K562 (cell line): ENCODE measurements around the gene GCN1. TPM values are rescaled to one million over a fixed set of nuclear protein-coding genes. Genes with fewer than 3 reads are reported as not detected.

Source experiments
- ATAC-seq: fragments of 200-7000 bp; cut with Tn5 transposase; 3 replicates; pipeline ENCODE4 v1.9.1; 2020; ENCODE audit warnings: moderate library complexity
- BruUV-seq: library from RNA; stranded (reverse); fragments of 400-500 nt; replicated peaks from 2 replicates; lab custom pipeline; 2021; lab: Mats Ljungman, UMichigan
- CTCF ChIA-PET: fragments of 300-600 bp; formaldehyde crosslinking; extraction: SDS; loops from one replicate; lab custom pipeline; 2021; ENCODE audit warnings: low intra/inter-chr PET ratio; lab: Yijun Ruan, JAX
- POLR2A ChIA-PET: fragments of 300-600, 350-650 bp; sonication (Branson Sonifier 250); formaldehyde crosslinking; extraction: SDS; loops from one replicate; lab custom pipeline; 2021; ENCODE audit warnings: antibody characterized with exemption, inconsistent platforms; lab: Yijun Ruan, JAX
- DNase-seq, 4 experiments: peaks; one replicate each; pipeline versions ENCODE4 v3.0.0 to v3.0.0-alpha.2; 2011 to 2018; ENCODE audit warnings: low spot score in 3 of 4, mixed read lengths in 3 of 4; ENCODE audit errors: extremely low read depth in 1 of 4
- FAIRE-seq: peaks from 2 replicates; lab custom pipeline; 2011; peaks lifted over from hg19 to GRCh38; lab: Jason Lieb, UNC
- H2AFZ ChIP-seq: 2 replicates; pipeline ENCODE4 v1.6.0; 2011; ENCODE audit warnings: low read depth, low read length, control low read depth, inconsistent platforms
- H3K27ac ChIP-seq: fragments of 200-600 bp; 3 replicates; pipeline ENCODE4 v1.8.0; 2011; ENCODE audit warnings: low read depth, mild to moderate bottlenecking, control low read depth, inconsistent platforms, low read length, moderate library complexity, mixed read lengths; ENCODE audit errors: extremely low read depth
- H3K27me3 ChIP-seq, 2 experiments: fragments of 300-600 bp in 1 of 2; 2 replicates in 1 of 2; 3 replicates in 1 of 2; pipeline versions ENCODE4 v1.6.0 to v1.8.0; 2011; ENCODE audit warnings: inconsistent platforms in 2 of 2, low read length in 2 of 2, mild to moderate bottlenecking in 1 of 2, mixed read lengths in 1 of 2, moderate library complexity in 1 of 2; ENCODE audit not compliant: control insufficient read depth in 2 of 2, insufficient read depth in 2 of 2
- H3K36me3 ChIP-seq: fragments of 300-600 bp; 3 replicates; pipeline ENCODE4 v1.8.0; 2011; ENCODE audit warnings: mild to moderate bottlenecking, low read length, inconsistent platforms; ENCODE audit not compliant: control insufficient read depth, insufficient read depth
- H3K4me1 ChIP-seq, 2 experiments: fragments of 200-600 bp in 1 of 2; replicated peaks in 1 of 2; 2 replicates in 1 of 2; 3 replicates in 1 of 2; pipeline versions ENCODE4 v1.5.1 to v1.8.0; 2011; ENCODE audit warnings: inconsistent platforms in 2 of 2, low read length in 2 of 2, mild to moderate bottlenecking in 1 of 2, mixed read lengths in 1 of 2, moderate library complexity in 1 of 2; ENCODE audit not compliant: control insufficient read depth in 2 of 2, insufficient read depth in 2 of 2
- H3K4me2 ChIP-seq: 2 replicates; pipeline ENCODE4 v1.6.1; 2011; ENCODE audit warnings: low read length, control low read depth, inconsistent platforms, mixed read lengths; ENCODE audit not compliant: insufficient read depth
- H3K4me3 ChIP-seq: fragments of 200-600 bp; sonication (generic), shearing (Covaris generic); 2 replicates; pipeline ENCODE4 v1.5.1; 2016; ENCODE audit warnings: control low read depth, inconsistent platforms
- H3K79me2 ChIP-seq: fragments of 200-600 bp; 3 replicates; pipeline ENCODE4 v1.8.0; 2011; ENCODE audit warnings: low read length, inconsistent platforms; ENCODE audit not compliant: control insufficient read depth, insufficient read depth
- H3K9ac ChIP-seq, 2 experiments: 2 replicates each; pipeline versions ENCODE4 v1.6.0 to v1.6.1; 2011; ENCODE audit warnings: low read depth in 2 of 2, low read length in 2 of 2, control low read depth in 1 of 2, inconsistent platforms in 1 of 2, mild to moderate bottlenecking in 1 of 2, mixed read lengths in 1 of 2; ENCODE audit not compliant: insufficient read depth in 1 of 2
- H3K9me1 ChIP-seq: one replicate; pipeline ENCODE4 v1.6.0; 2011; ENCODE audit warnings: inconsistent platforms, mild to moderate bottlenecking, low read length, moderate library complexity; ENCODE audit not compliant: control insufficient read depth, insufficient read depth
- H3K9me3 ChIP-seq: replicated peaks from 2 replicates; pipeline ENCODE4 v1.5.1; 2011; ENCODE audit warnings: low read depth, low read length, inconsistent platforms; ENCODE audit not compliant: control insufficient read depth, insufficient read depth
- H4K20me1 ChIP-seq: replicated peaks from 2 replicates; pipeline ENCODE4 v1.6.1; 2011; ENCODE audit warnings: low read length, inconsistent platforms, mixed read lengths; ENCODE audit not compliant: control insufficient read depth, insufficient read depth
- BCLAF1 ChIP-seq, 2 experiments: fragments of 450-650 bp in 1 of 2; IDR thresholded peaks; 2 replicates each; pipeline ENCODE4 v1.6.1; 2011 to 2017; ENCODE audit warnings: low read depth in 2 of 2, antibody characterized with exemption in 1 of 2, borderline replicate concordance in 1 of 2, low read length in 1 of 2, mild to moderate bottlenecking in 1 of 2, mixed read lengths in 1 of 2; ENCODE audit not compliant: control insufficient read depth in 1 of 2
- ERF ChIP-seq: fragments of 450-650 bp; formaldehyde crosslinking; IDR thresholded peaks from 2 replicates; pipeline ENCODE4 v1.4.0; 2020; ENCODE audit warnings: mild to moderate bottlenecking, mixed read lengths
- ILF3 ChIP-seq: fragments of 450-650 bp; IDR thresholded peaks from 2 replicates; pipeline ENCODE4 v1.6.1; 2018; ENCODE audit warnings: antibody characterized with exemption, mild to moderate bottlenecking, moderate library complexity, borderline replicate concordance
- POLR2A ChIP-seq: fragments of 450-650 bp; conservative IDR thresholded peaks from 2 replicates; pipeline ENCODE4 v1.6.1; 2016
- POLR2AphosphoS5 ChIP-seq: IDR thresholded peaks from 2 replicates; pipeline ENCODE4 v1.6.1; 2011; ENCODE audit warnings: mild to moderate bottlenecking, low read depth, low read length, moderate library complexity; ENCODE audit not compliant: control insufficient read depth, insufficient read depth
- POLR2G ChIP-seq: fragments of 200-400 bp; formaldehyde crosslinking; IDR thresholded peaks from 2 replicates; pipeline ENCODE4 v1.6.1; 2017; ENCODE audit warnings: low read depth, mild to moderate bottlenecking, antibody characterized with exemption, low read length, moderate library complexity
- SUPT5H ChIP-seq: fragments of 450-650 bp; IDR thresholded peaks from 2 replicates; pipeline ENCODE4 v1.6.1; 2016
- ZNF143 ChIP-seq: sonication (generic); formaldehyde crosslinking; IDR thresholded peaks from 2 replicates; pipeline ENCODE4 v1.9.0; 2022; ENCODE audit warnings: mild to moderate bottlenecking, missing genetic modification reagents
- ZNF780A ChIP-seq: fragments of 250-450 bp; sonication (Bioruptor Pico); IDR thresholded peaks from 2 replicates; pipeline ENCODE4 v1.5.0; 2021; ENCODE audit warnings: mild to moderate bottlenecking
- WGBS: fragments of 100-300 bp; shearing (Covaris generic); methylation state at CpG from one replicate; pipeline ENCODE4 v1.1.6; 2016; ENCODE audit warnings: low coverage, mixed read lengths; ENCODE audit not compliant: insufficient coverage; ENCODE audit errors: missing lambda C conversion rate; 5-methylcytosine and 5-hydroxymethylcytosine counted together
- in situ Hi-C: fragments of 300-500 bp; cut with MboI; formaldehyde crosslinking; loops from 4 replicates; pipeline ENCODE4 v1.15.0; 2018; ENCODE audit warnings: inconsistent platforms, mixed read lengths
- intact Hi-C: fragments of 100-400 bp; cut with micrococcal nuclease; formaldehyde crosslinking; loops from 2 replicates; pipeline ENCODE4 v1.14.2; 2022
- polyA plus RNA-seq, 8 experiments: library from polyadenylated mRNA; depleted of rRNA in 4 of 8; stranded (reverse) in 5 of 8; unstranded in 3 of 8; fragments of >200 nt; fragmentation: Nextera tagmentation in 2 of 8; fragmentation: Illumina TruSeq in 1 of 8; extraction: Ambion mirVana in 2 of 8; extraction: Trizol in 1 of 8; gene quantifications; 2 replicates each; pipeline versions ENCODE4 v1.2.1 to v1.2.3, GENCODE V29; 2011 to 2014; ENCODE audit warnings: inconsistent platforms in 1 of 8, missing spikeins in 1 of 8
- total RNA-seq, 7 experiments: library from RNA; depleted of rRNA in 6 of 7; stranded (reverse); fragments of >200 nt in 6 of 7; fragmentation: Illumina TruSeq in 2 of 7; extraction: Trizol in 2 of 7; gene quantifications; 2 replicates each; pipeline versions ENCODE4 v1.2.1 to v1.2.3, GENCODE V29; 2011 to 2021; ENCODE audit warnings: low replicate concordance in 1 of 7
- TF ChIP-seq, protein P1 (sequence below): fragments of 250-450 bp; sonication (Bioruptor Pico); IDR thresholded peaks from 2 replicates; pipeline ENCODE4 v1.8.0; 2021; ENCODE audit warnings: moderate library complexity, mild to moderate bottlenecking, inconsistent platforms

GCN1 gene
- total and polyA plus RNA-seq, 9 of the 15 experiments (the other 6 are each of a cell fraction or from before 2014, with no cell fraction given) = 11.9 to 190 (median 51.7) TPM

DNA sequence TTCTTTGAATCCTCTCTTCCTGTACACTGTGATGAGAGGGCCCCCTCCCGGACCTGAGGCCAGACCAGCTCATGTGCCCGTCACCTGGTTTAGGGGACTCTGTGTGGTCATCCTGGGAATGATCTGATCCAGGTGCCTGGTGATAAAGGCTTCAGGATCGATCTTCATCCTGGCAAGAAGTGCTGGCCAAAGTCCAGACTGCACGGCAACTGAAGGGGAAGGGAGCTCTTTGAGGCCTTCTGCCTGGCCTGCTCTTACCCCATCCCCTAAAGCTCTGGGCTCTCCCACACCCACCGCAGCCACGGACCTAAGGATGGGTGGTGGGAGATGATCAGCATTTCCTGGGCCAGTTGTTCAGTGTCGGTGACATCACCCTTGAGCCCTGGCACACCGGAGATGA, 31.8 kb downstream of the GCN1 start:
- BruUV-seq = no TSS peak
- FAIRE-seq (no peak), DNase-seq (no peak), ATAC-seq (no peak)
- ChIA-PET POLR2A (interaction anchor here (0.8 to 4.7 kb wide), 8 partner anchors 10 to 40 kb away, joined by 3 to 31 read pairs (median 4); partner anchors contain the start of gene RPLP0), CTCF (no interaction called here)
- intact Hi-C loops (no loop called here), in situ Hi-C loops (no loop called here)
- TF ChIP-seq ILF3 (no peak), ZNF143 (CRISPR knock-in tag) (0 out of 2 replicates have a peak, but pooled peaks have one; percentile 15)
- Histone ChIP-seq H3K4me1 (no peaks in the 10 kb centered on the region), H3K4me3 (no peak overlapping the region), H3K9ac (peak overlapping the region in 1 of 2 experiments; percentile 19; a peak in 1 of 4 replicates), H3K27ac (no peak overlapping the region), H2AFZ (no peak overlapping the region), H3K4me2 (no peak overlapping the region), H3K9me1 (no peaks in the 10 kb centered on the region), H3K36me3 (peaks cover 87% of the 10 kb centered on the region; the same call in 2 of the 3 replicates), H4K20me1 (peaks cover 12% of the 10 kb centered on the region; the same call in 1 of the 2 replicates), H3K79me2 (no peaks in the 10 kb centered on the region), H3K27me3 (no peaks in the 10 kb centered on the region), H3K9me3 (no peaks in the 10 kb centered on the region)
- WGBS = 90% methylated on average over 8 of the region's 8 CpGs

GRCh38 chr12:120161852-120162251, 32.7 kb downstream of the GCN1 start:
- H3K27ac ChIP-seq = no peak overlapping the region
- H3K9ac ChIP-seq = no peak overlapping the region
- DNase-seq (no peak), ATAC-seq (no peak), FAIRE-seq (no peak)
- H3K79me2 ChIP-seq = no peaks in the 10 kb centered on the region
- peaks cover 87% of the 10 kb centered on the region; the same call in 2 of the 3 replicates for H3K36me3 ChIP-seq
- 94% methylated on average over 11 of the region's 11 CpGs for WGBS
- no peaks in the 10 kb centered on the region for H3K9me3 ChIP-seq
- no peak overlapping the region for H3K4me3 ChIP-seq
- BruUV-seq = no TSS peak
- no peaks in the 10 kb centered on the region for H3K9me1 ChIP-seq
- H2AFZ ChIP-seq = no peak overlapping the region
- ChIA-PET POLR2A (interaction anchor here (0.6 to 4.7 kb wide), 7 partner anchors 8 to 44 kb away, joined by 3 to 31 read pairs (median 3); no protein-coding TSS in a partner anchor), CTCF (no interaction called here)
- peaks cover 12% of the 10 kb centered on the region; the same call in 1 of the 2 replicates for H4K20me1 ChIP-seq
- H3K4me2 ChIP-seq = no peak overlapping the region
- in situ Hi-C loops = no loop called here
- H3K27me3 ChIP-seq = no peaks in the 10 kb centered on the region
- intact Hi-C loops = no loop called here
- H3K4me1 ChIP-seq = no peaks in the 10 kb centered on the region
- TF ChIP-seq ZNF143 (CRISPR knock-in tag) (no peak), POLR2G (peak; percentile 53; the same call in 1 of the 2 replicates), POLR2AphosphoS5 (peak; percentile 1; the same call in 1 of the 2 replicates), ZNF780A (CRISPR knock-in tag) (no peak), BCLAF1 (IDR thresholded peaks at IDR 0.05; ENCODE audit: borderline replicate concordance in 1 of 2, control insufficient read depth in 1 of 2, low read depth in 2 of 2, low read length in 1 of 2) (no peak), POLR2A (0 out of 2 replicates have a peak, but pooled peaks have one; percentile 40), SUPT5H (0 out of 2 replicates have a peak, but pooled peaks have one; percentile 50), ERF (no peak)
- TF ChIP-seq, protein P1, sequence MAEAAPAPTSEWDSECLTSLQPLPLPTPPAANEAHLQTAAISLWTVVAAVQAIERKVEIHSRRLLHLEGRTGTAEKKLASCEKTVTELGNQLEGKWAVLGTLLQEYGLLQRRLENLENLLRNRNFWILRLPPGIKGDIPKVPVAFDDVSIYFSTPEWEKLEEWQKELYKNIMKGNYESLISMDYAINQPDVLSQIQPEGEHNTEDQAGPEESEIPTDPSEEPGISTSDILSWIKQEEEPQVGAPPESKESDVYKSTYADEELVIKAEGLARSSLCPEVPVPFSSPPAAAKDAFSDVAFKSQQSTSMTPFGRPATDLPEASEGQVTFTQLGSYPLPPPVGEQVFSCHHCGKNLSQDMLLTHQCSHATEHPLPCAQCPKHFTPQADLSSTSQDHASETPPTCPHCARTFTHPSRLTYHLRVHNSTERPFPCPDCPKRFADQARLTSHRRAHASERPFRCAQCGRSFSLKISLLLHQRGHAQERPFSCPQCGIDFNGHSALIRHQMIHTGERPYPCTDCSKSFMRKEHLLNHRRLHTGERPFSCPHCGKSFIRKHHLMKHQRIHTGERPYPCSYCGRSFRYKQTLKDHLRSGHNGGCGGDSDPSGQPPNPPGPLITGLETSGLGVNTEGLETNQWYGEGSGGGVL (CRISPR knock-in tag) = no peak
